ENCODE results near the gene NDUFV3.
"Not testable (repeated sequence)": the region's sequence is repeated elsewhere in the genome, so short reads cannot be mapped to it uniquely, and the experiment has no call there.

DNA sequence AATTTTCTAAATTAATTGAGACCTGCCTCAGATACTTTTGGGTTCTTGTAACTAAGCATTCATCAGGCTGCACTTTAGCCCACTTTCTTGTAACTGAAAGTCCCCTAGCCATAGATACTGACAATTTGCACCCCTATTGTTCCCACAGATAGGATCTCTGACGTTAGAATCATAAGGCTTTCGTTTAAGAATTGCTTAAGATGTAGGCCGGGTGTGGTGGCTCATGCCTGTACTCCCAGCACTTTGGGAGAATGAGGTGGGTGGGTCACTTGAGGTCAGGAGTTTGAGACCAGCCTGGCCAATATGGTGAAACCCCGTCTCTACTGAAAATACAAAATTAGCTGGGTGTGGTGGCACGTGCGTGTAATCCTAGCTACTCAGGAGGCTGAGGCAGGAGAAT is 65.0 kb downstream of the NDUFV3 start:
- TF ChIP-seq, protein P1, sequence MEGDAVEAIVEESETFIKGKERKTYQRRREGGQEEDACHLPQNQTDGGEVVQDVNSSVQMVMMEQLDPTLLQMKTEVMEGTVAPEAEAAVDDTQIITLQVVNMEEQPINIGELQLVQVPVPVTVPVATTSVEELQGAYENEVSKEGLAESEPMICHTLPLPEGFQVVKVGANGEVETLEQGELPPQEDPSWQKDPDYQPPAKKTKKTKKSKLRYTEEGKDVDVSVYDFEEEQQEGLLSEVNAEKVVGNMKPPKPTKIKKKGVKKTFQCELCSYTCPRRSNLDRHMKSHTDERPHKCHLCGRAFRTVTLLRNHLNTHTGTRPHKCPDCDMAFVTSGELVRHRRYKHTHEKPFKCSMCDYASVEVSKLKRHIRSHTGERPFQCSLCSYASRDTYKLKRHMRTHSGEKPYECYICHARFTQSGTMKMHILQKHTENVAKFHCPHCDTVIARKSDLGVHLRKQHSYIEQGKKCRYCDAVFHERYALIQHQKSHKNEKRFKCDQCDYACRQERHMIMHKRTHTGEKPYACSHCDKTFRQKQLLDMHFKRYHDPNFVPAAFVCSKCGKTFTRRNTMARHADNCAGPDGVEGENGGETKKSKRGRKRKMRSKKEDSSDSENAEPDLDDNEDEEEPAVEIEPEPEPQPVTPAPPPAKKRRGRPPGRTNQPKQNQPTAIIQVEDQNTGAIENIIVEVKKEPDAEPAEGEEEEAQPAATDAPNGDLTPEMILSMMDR (IDR thresholded peaks at IDR 0.05) = not testable (repeated sequence)
- TF ChIP-seq POLR2A (IDR thresholded peaks at IDR 0.05); POLR2AphosphoS5 (IDR thresholded peaks at IDR 0.05); EP300 (IDR thresholded peaks at IDR 0.05; ENCODE audit: low read depth): not testable (repeated sequence)

Measured in transverse colon (tissue), 4 donors.